ENCODE data around the gene FERD3L. TPM values are rescaled to one million over a fixed set of nuclear protein-coding genes. Genes with fewer than 3 reads are reported as not detected.
"Not testable (repeated sequence)": the region's sequence is repeated elsewhere in the genome, so short reads cannot be mapped to it uniquely, and the experiment has no call there.

Gene FERD3L, protein sequence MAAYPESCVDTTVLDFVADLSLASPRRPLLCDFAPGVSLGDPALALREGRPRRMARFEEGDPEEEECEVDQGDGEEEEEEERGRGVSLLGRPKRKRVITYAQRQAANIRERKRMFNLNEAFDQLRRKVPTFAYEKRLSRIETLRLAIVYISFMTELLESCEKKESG
- total RNA-seq = not detected in 2 replicates
- long read RNA-seq = 0 reads

- Mint-ChIP-seq H3K9me3 (ENCODE audit: unreplicated experiment) (no peaks in the 10 kb centered on the region), H3K27me3 (ENCODE audit: unreplicated experiment) (peaks cover 57% of the 10 kb centered on the region), H3K4me3 (ENCODE audit: unreplicated experiment) (peak within 1 kb of the TSS; percentile 71), H3K27ac (ENCODE audit: unreplicated experiment) (no peak within 1 kb of the TSS), H3K4me1 (ENCODE audit: unreplicated experiment) (peaks cover 20% of the 10 kb centered on the region), H3K36me3 (ENCODE audit: unreplicated experiment) (peaks cover 12% of the 10 kb centered on the region)
- TF ChIP-seq, protein P1, sequence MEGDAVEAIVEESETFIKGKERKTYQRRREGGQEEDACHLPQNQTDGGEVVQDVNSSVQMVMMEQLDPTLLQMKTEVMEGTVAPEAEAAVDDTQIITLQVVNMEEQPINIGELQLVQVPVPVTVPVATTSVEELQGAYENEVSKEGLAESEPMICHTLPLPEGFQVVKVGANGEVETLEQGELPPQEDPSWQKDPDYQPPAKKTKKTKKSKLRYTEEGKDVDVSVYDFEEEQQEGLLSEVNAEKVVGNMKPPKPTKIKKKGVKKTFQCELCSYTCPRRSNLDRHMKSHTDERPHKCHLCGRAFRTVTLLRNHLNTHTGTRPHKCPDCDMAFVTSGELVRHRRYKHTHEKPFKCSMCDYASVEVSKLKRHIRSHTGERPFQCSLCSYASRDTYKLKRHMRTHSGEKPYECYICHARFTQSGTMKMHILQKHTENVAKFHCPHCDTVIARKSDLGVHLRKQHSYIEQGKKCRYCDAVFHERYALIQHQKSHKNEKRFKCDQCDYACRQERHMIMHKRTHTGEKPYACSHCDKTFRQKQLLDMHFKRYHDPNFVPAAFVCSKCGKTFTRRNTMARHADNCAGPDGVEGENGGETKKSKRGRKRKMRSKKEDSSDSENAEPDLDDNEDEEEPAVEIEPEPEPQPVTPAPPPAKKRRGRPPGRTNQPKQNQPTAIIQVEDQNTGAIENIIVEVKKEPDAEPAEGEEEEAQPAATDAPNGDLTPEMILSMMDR (IDR thresholded peaks at IDR 0.05) = no peak
- DNase-seq (ENCODE audit: extremely low spot score, unreplicated experiment) = no peak
Observed at GRCh38 chr7:19144661-19145433, at the start of gene FERD3L. FERD3L (minus strand) TSS chr7:19145421; CDS start chr7:19145362, 59 bp downstream.

DNA sequence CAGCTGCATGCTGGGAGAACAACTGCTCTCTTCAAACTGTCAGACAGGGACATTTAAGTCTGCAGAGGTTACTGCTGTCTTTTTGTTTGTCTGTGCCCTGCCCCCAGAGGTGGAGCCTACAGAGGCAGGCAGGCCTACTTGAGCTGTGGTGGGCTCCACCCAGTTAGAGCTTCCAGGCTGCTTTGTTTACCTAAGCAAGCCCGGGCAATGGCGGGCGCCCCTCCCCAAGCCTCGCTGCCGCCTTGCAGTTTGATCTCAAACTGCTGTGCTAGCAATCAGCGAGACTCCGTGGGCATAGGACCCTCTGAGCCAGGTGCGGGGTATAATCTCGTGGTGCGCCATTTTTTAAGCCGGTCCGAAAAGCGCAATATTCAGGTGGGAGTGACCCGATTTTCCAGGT is 49.2 kb upstream of the FERD3L start:
- H3K36me3 Mint-ChIP-seq (ENCODE audit: unreplicated experiment); H3K27ac Mint-ChIP-seq (ENCODE audit: unreplicated experiment); DNase-seq (ENCODE audit: extremely low spot score, unreplicated experiment); H3K4me1 Mint-ChIP-seq (ENCODE audit: unreplicated experiment); H3K27me3 Mint-ChIP-seq (ENCODE audit: unreplicated experiment): not testable (repeated sequence)
- peaks cover 11% of the 10 kb centered on the region for H3K9me3 Mint-ChIP-seq (ENCODE audit: unreplicated experiment)
- H3K4me3 Mint-ChIP-seq (ENCODE audit: unreplicated experiment) = peak overlapping the region; percentile 65

GRCh38 chr7:19181634-19182033 is 36.4 kb upstream of the FERD3L start:
- Mint-ChIP-seq H3K27me3 (ENCODE audit: unreplicated experiment) (no peaks in the 10 kb centered on the region), H3K27ac (ENCODE audit: unreplicated experiment) (no peak overlapping the region), H3K36me3 (ENCODE audit: unreplicated experiment) (peaks cover 13% of the 10 kb centered on the region), H3K9me3 (ENCODE audit: unreplicated experiment) (peaks cover 24% of the 10 kb centered on the region), H3K4me3 (ENCODE audit: unreplicated experiment) (no peak overlapping the region), H3K4me1 (ENCODE audit: unreplicated experiment) (peaks cover 3% of the 10 kb centered on the region)
- DNase-seq (ENCODE audit: extremely low spot score, unreplicated experiment) = no peak
- TF ChIP-seq, protein P1 (IDR thresholded peaks at IDR 0.05) = no peak

DNA sequence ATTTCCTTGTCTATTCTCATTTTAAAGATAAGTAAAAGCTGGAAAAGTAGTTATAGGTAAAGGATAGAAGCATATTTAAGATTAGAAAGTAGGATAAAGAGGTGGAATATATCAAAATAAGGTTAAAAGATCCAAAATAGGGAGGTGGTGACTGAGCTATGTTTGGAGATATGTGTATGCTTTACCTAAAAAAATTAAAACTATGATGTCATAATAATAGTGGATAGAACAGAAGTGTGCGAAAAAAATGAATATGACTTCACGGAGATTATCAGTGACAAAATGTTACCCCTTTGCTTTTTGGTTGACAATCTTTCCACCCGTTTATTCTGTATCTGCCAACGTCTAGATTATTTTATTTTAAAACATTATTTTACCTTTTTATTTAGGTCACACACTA is 33.4 kb upstream of the FERD3L start:
- peaks cover 3% of the 10 kb centered on the region for H3K36me3 Mint-ChIP-seq (ENCODE audit: unreplicated experiment)
- no peaks in the 10 kb centered on the region for H3K27me3 Mint-ChIP-seq (ENCODE audit: unreplicated experiment)
- H3K4me3 Mint-ChIP-seq (ENCODE audit: unreplicated experiment) = no peak overlapping the region
- H3K9me3 Mint-ChIP-seq (ENCODE audit: unreplicated experiment) = peaks cover 9% of the 10 kb centered on the region
- DNase-seq (ENCODE audit: extremely low spot score, unreplicated experiment) = no peak
- H3K27ac Mint-ChIP-seq (ENCODE audit: unreplicated experiment) = no peak overlapping the region
- peaks cover 13% of the 10 kb centered on the region for H3K4me1 Mint-ChIP-seq (ENCODE audit: unreplicated experiment)
- TF ChIP-seq, protein P1 (IDR thresholded peaks at IDR 0.05) = no peak

DNA sequence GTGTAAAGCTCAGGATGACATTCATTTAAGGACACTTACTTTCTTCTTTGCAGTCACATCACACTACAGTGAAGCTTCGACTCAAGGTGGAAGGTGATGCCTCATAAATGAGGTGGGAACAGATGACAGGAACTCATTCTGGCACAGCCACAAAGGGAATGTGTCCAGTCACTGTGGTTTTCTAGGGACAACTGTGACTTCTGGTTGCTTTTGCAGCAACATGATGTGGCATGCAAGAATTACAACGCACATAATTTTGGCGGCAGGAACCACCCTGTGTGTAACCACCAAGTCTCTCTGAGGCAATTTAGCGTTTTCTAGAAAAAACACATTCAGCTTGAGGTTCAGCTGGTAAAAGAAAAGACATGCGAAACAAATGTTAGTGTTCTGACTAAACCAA is 32.0 kb upstream of the FERD3L start:
- H3K36me3 Mint-ChIP-seq (ENCODE audit: unreplicated experiment) = no peaks in the 10 kb centered on the region
- no peak overlapping the region for H3K4me3 Mint-ChIP-seq (ENCODE audit: unreplicated experiment)
- TF ChIP-seq, protein P1 (IDR thresholded peaks at IDR 0.05) = no peak
- H3K27ac Mint-ChIP-seq (ENCODE audit: unreplicated experiment) = no peak overlapping the region
- peaks cover 13% of the 10 kb centered on the region for H3K4me1 Mint-ChIP-seq (ENCODE audit: unreplicated experiment)
- H3K9me3 Mint-ChIP-seq (ENCODE audit: unreplicated experiment) = peaks cover 4% of the 10 kb centered on the region
- no peak for DNase-seq (ENCODE audit: extremely low spot score, unreplicated experiment)
- H3K27me3 Mint-ChIP-seq (ENCODE audit: unreplicated experiment) = no peaks in the 10 kb centered on the region

Measured in osteocyte (in vitro differentiated cells).